Endothelial cell of umbilical vein (primary cell): ENCODE results near the gene SLC9C1.

Source experiments
- EZH2 ChIP-seq: IDR thresholded peaks from 2 replicates; pipeline ENCODE4 v1.6.1; 2012; ENCODE audit warnings: borderline replicate concordance, low read depth, mild to moderate bottlenecking, moderate library complexity, low read length, inconsistent platforms; ENCODE audit not compliant: severe bottlenecking
- FOS ChIP-seq: IDR thresholded peaks from 2 replicates; pipeline ENCODE4 v1.6.1; 2011; ENCODE audit warnings: mild to moderate bottlenecking, low read length, moderate library complexity, borderline replicate concordance; ENCODE audit not compliant: insufficient read depth
- GATA2 ChIP-seq: IDR thresholded peaks from 2 replicates; pipeline ENCODE4 v1.7.0; 2011; ENCODE audit warnings: low read depth, mild to moderate bottlenecking, moderate library complexity, mixed read lengths, low read length; ENCODE audit not compliant: insufficient read length, insufficient read depth
- JUN ChIP-seq: IDR thresholded peaks from 2 replicates; pipeline ENCODE4 v1.6.1; 2011; ENCODE audit warnings: borderline replicate concordance, low read depth; ENCODE audit not compliant: insufficient read length, insufficient read depth
- MYC ChIP-seq: IDR thresholded peaks from one replicate; pipeline ENCODE4 v1.6.1; 2011; ENCODE audit warnings: mild to moderate bottlenecking, low read depth, low read length
- POLR2A ChIP-seq: IDR thresholded peaks from 2 replicates; pipeline ENCODE4 v1.6.1; 2012; ENCODE audit warnings: low read depth, mild to moderate bottlenecking, control low read depth, low read length
- POLR2AphosphoS5 ChIP-seq: IDR thresholded peaks from 2 replicates; pipeline ENCODE4 v1.6.1; 2012; ENCODE audit warnings: low read depth, mild to moderate bottlenecking, control low read depth, low read length, moderate library complexity; ENCODE audit not compliant: insufficient read depth
- TF ChIP-seq, protein P1 (sequence below), 2 donors: IDR thresholded peaks; 1 replicate in 1 of 2; 2 replicates in 1 of 2; pipeline ENCODE4 v1.5.1; 2011; ENCODE audit warnings: low read length in 2 of 2, mild to moderate bottlenecking in 2 of 2, moderate library complexity in 2 of 2, control low read depth in 1 of 2, inconsistent platforms in 1 of 2, low read depth in 1 of 2; ENCODE audit not compliant: insufficient read depth in 1 of 2; ENCODE audit errors: extremely low read depth in 1 of 2
- TF ChIP-seq, protein P2 (sequence below): IDR thresholded peaks from 2 replicates; pipeline ENCODE4 v1.6.1; 2011; ENCODE audit not compliant: insufficient read depth, insufficient read length

DNA sequence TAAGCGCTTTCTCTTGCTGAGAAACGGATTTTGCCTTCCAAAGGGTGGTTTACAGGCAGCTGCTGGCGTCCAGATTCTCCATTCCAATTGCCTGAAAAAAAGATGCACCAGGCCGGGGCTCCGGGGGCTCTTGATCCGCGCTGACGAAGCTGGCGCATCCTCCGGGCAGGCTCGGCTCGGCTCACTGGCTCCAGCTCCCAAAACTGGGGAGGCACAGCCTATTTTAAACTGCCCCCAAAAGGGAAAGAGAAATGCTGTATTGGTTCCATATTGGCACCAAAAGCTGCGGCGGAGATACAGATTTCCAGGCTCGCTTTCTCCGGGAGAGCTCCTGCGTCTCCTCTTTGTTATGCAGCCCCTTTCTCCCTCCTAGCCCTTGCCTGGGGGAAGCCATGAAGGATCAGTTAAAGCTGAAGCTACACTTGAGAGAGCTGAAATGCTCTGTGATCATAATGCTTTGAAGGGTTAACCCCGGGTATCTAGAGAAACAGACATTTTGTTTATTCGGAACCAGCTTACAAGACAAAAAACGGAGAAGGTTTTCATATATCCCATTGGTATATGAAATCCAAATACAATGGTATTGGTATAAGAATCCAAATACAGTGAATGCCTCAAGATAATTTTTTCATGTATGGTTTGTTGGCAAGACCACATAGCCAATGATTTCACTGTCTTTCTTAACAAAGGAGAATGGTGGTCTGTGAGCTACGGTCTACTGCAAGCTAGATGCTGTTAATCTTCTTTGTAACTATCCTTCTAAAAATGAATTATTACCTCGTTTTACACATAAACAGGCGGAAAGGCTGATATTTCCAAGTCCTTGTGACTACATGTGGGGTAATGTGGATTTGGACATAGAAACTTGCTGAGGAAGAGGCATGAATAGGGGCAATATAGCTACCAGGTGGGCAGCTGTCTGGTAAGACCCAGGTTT is 39.6 kb upstream of the SLC9C1 start:
- TF ChIP-seq EZH2 = no peak
- TF ChIP-seq POLR2A = no peak
- TF ChIP-seq, protein P1, sequence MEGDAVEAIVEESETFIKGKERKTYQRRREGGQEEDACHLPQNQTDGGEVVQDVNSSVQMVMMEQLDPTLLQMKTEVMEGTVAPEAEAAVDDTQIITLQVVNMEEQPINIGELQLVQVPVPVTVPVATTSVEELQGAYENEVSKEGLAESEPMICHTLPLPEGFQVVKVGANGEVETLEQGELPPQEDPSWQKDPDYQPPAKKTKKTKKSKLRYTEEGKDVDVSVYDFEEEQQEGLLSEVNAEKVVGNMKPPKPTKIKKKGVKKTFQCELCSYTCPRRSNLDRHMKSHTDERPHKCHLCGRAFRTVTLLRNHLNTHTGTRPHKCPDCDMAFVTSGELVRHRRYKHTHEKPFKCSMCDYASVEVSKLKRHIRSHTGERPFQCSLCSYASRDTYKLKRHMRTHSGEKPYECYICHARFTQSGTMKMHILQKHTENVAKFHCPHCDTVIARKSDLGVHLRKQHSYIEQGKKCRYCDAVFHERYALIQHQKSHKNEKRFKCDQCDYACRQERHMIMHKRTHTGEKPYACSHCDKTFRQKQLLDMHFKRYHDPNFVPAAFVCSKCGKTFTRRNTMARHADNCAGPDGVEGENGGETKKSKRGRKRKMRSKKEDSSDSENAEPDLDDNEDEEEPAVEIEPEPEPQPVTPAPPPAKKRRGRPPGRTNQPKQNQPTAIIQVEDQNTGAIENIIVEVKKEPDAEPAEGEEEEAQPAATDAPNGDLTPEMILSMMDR (IDR thresholded peaks at IDR 0.05; ENCODE audit: extremely low read depth in 1 of 2, insufficient read depth in 1 of 2, low read depth in 1 of 2, low read length in 2 of 2) = no peak
- TF ChIP-seq GATA2 = no peak
- no peak for TF ChIP-seq POLR2AphosphoS5
- TF ChIP-seq MYC = no peak
- TF ChIP-seq, protein P2, sequence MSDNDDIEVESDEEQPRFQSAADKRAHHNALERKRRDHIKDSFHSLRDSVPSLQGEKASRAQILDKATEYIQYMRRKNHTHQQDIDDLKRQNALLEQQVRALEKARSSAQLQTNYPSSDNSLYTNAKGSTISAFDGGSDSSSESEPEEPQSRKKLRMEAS = no peak
- no peak for TF ChIP-seq JUN
- TF ChIP-seq FOS = no peak
